Calu3 (cell line): ENCODE data around the gene CD274. TPM values are rescaled to one million over a fixed set of nuclear protein-coding genes. Genes with fewer than 3 reads are reported as not detected.
"Not testable (repeated sequence)": the region's sequence is repeated elsewhere in the genome, so short reads cannot be mapped to it uniquely, and the experiment has no call there.

Experiments used
- BruUV-seq: library from RNA; stranded (reverse); fragments of 400-500 nt; replicated peaks from 2 replicates; lab custom pipeline; 2021; lab: Mats Ljungman, UMichigan
- CTCF ChIA-PET: fragments of 300-600 bp; sonication (Branson Sonifier 250); formaldehyde crosslinking; loops from one replicate; lab custom pipeline; 2022; ENCODE audit warnings: antibody characterized with exemption; lab: Charles Lee
- DNase-seq: peaks from one replicate; pipeline ENCODE4 v3.0.0; 2022
- H3K27ac Mint-ChIP-seq: one replicate; pipeline ENCODE4 v1.8.0; 2022; ENCODE audit warnings: mixed read lengths; ENCODE audit not compliant: unreplicated experiment
- H3K27me3 Mint-ChIP-seq: one replicate; pipeline ENCODE4 v1.8.0; 2022; ENCODE audit warnings: mixed read lengths; ENCODE audit not compliant: unreplicated experiment
- H3K36me3 Mint-ChIP-seq: one replicate; pipeline ENCODE4 v1.8.0; 2022; ENCODE audit warnings: mild to moderate bottlenecking, moderate library complexity, mixed read lengths; ENCODE audit not compliant: insufficient read depth, unreplicated experiment
- H3K4me1 Mint-ChIP-seq: one replicate; pipeline ENCODE4 v1.8.0; 2022; ENCODE audit warnings: mild to moderate bottlenecking, low read depth, mixed read lengths; ENCODE audit not compliant: unreplicated experiment
- H3K4me3 Mint-ChIP-seq: one replicate; pipeline ENCODE4 v1.8.0; 2022; ENCODE audit warnings: mild to moderate bottlenecking, low read depth, moderate library complexity, mixed read lengths; ENCODE audit not compliant: unreplicated experiment
- H3K9me3 Mint-ChIP-seq: one replicate; pipeline ENCODE4 v1.8.0; 2022; ENCODE audit warnings: low read depth, mixed read lengths; ENCODE audit not compliant: unreplicated experiment
- CTCF ChIP-seq: fragments of 200-600 bp; IDR thresholded peaks from one replicate; pipeline ENCODE4 v1.8.0; 2022; ENCODE audit warnings: antibody characterized with exemption; ENCODE audit not compliant: unreplicated experiment
- intact Hi-C: fragments of 100-400 bp; cut with micrococcal nuclease; formaldehyde crosslinking; loops from one replicate; pipeline ENCODE4 v1.10.0; 2022; ENCODE audit not compliant: unreplicated experiment
- total RNA-seq: library from RNA; stranded (reverse); gene quantifications from 2 replicates; pipeline ENCODE4 v1.2.3, GENCODE V29; 2022

The CD274 gene
- total RNA-seq, 1 experiment from 2014 or later: 1.9 TPM

GRCh38 chr9:5470816-5471215, 20.5 kb downstream of the CD274 start:
- H3K36me3 Mint-ChIP-seq: no peaks in the 10 kb centered on the region
- no peak for TF ChIP-seq CTCF
- CTCF ChIA-PET: no interaction called here
- peaks cover 16% of the 10 kb centered on the region for H3K27me3 Mint-ChIP-seq
- no TSS peak for BruUV-seq
- H3K9me3 Mint-ChIP-seq: peaks cover 3% of the 10 kb centered on the region
- H3K27ac Mint-ChIP-seq: no peak overlapping the region
- intact Hi-C loops: no loop called here
- no peaks in the 10 kb centered on the region for H3K4me1 Mint-ChIP-seq
- H3K4me3 Mint-ChIP-seq: no peak overlapping the region
- no peak for DNase-seq

- not testable (repeated sequence) for H3K36me3 Mint-ChIP-seq
Observed at GRCh38 chr9:5475611-5476010, 25.3 kb downstream of the CD274 start.

GRCh38 chr9:5478206-5478605, 27.9 kb downstream of the CD274 start:
- Mint-ChIP-seq H3K27me3 (peaks cover 16% of the 10 kb centered on the region), H3K36me3 (no peaks in the 10 kb centered on the region), H3K27ac (no peak overlapping the region), H3K9me3 (peaks cover 3% of the 10 kb centered on the region), H3K4me3 (no peak overlapping the region), H3K4me1 (no peaks in the 10 kb centered on the region)
- intact Hi-C loops: no loop called here
- BruUV-seq: no TSS peak
- DNase-seq: no peak
- CTCF ChIA-PET: no interaction called here
- no peak for TF ChIP-seq CTCF

More at GRCh38 chr9:5475611-5476010, 25.3 kb downstream of the CD274 start:
- intact Hi-C loops, CTCF ChIA-PET, H3K4me3 Mint-ChIP-seq, H3K27ac Mint-ChIP-seq, H3K9me3 Mint-ChIP-seq, BruUV-seq, DNase-seq, H3K4me1 Mint-ChIP-seq: not testable (repeated sequence)
- peaks cover 16% of the 10 kb centered on the region for H3K27me3 Mint-ChIP-seq

- no peak for DNase-seq
- TF ChIP-seq CTCF: no peak
- CTCF ChIA-PET: no interaction called here
Observed at GRCh38 chr9:5479994-5480694, 29.8 kb downstream of the CD274 start.

GRCh38 chr9:5480919-5481318, 30.6 kb downstream of the CD274 start:
- Mint-ChIP-seq H3K4me1 (no peaks in the 10 kb centered on the region), H3K9me3 (no peaks in the 10 kb centered on the region), H3K27ac (no peak overlapping the region), H3K36me3 (no peaks in the 10 kb centered on the region), H3K27me3 (no peaks in the 10 kb centered on the region), H3K4me3 (no peak overlapping the region)
- TF ChIP-seq CTCF: no peak
- DNase-seq: no peak
- no TSS peak for BruUV-seq
- intact Hi-C loops: no loop called here
- CTCF ChIA-PET: no interaction called here

More at GRCh38 chr9:5479994-5480694, 29.8 kb downstream of the CD274 start:
- Mint-ChIP-seq H3K9me3 (no peaks in the 10 kb centered on the region), H3K27me3 (peaks cover 5% of the 10 kb centered on the region), H3K27ac (no peak overlapping the region), H3K4me3 (no peak overlapping the region), H3K36me3 (no peaks in the 10 kb centered on the region), H3K4me1 (no peaks in the 10 kb centered on the region)
- no TSS peak for BruUV-seq
- intact Hi-C loops: no loop called here
